Cardiac septum (tissue), 1 donor: Measurements from ENCODE around the gene ANO10. TPM values are rescaled to one million over a fixed set of nuclear protein-coding genes. Genes with fewer than 3 reads are reported as not detected.
"Not testable (repeated sequence)": the region's sequence is repeated elsewhere in the genome, so short reads cannot be mapped to it uniquely, and the experiment has no call there.

Experiments used
- DNase-seq: peaks from one replicate; pipeline ENCODE4 v3.0.0-alpha.2; 2020; ENCODE audit warnings: low spot score
- intact Hi-C: fragments of 100-400 bp; cut with DNase I; formaldehyde crosslinking; loops from one replicate; pipeline ENCODE4 v1.14.0; 2022
- total RNA-seq: library from RNA; stranded (reverse); fragmentation: NEBNext Ultra II Directional; extraction: Animal tissue kit (Norgen Biotek cat#: 25700); gene quantifications from one replicate; pipeline ENCODE4 v1.2.1, GENCODE V29; 2021
- donor health status: DM: no; HTN: no; CAD: no.

Gene ANO10
- total RNA-seq, 1 donor from 2014 or later, result 15.3 TPM

GRCh38 chr3:43629741-43630140 is 7.9 kb upstream of the ANO10 start:
- intact Hi-C loops, result no loop called here
- DNase-seq, result no peak

DNA sequence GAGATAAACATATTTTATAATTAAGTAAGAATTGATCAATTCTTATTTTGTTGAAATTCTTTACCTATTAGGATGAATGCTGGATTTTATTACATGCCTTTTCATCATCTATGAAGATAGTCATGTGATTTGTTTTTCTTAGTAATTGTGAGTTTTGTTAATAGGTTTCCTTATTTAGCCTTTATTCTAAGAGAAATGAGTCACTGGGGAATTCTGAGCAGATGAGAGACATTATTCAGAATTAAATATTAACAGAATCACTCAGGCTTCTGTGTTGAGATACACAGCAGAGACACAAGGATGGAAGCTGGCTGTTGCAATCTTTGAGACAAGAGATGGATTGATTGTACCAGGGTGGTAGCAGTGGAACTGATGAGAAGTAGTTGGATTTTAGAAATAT is 7.4 kb upstream of the ANO10 start:
- intact Hi-C loops, result no loop called here

DNA sequence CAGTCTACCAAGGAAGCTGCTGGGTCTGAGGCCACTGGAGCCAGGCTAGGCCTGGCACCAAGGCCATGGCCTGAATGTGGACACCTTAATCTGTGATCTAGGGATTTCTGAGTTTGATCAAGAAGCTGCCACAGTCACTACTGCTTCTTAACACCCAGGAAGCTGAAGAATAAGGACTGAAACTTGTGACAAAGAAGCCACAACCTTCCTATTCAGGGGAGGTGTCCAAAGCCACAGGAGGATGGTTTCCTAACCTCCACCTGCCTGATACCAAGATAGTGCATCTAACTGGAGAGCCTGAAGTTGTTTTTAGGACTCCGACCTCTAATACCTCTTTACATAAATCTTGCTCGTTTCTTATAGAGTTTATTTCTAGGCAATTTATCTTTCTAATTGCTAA is 5.5 kb upstream of the ANO10 start:
- intact Hi-C loops, result no loop called here

More for the DNA sequence above, 7.4 kb upstream of the ANO10 start:
- no peak for DNase-seq

DNA sequence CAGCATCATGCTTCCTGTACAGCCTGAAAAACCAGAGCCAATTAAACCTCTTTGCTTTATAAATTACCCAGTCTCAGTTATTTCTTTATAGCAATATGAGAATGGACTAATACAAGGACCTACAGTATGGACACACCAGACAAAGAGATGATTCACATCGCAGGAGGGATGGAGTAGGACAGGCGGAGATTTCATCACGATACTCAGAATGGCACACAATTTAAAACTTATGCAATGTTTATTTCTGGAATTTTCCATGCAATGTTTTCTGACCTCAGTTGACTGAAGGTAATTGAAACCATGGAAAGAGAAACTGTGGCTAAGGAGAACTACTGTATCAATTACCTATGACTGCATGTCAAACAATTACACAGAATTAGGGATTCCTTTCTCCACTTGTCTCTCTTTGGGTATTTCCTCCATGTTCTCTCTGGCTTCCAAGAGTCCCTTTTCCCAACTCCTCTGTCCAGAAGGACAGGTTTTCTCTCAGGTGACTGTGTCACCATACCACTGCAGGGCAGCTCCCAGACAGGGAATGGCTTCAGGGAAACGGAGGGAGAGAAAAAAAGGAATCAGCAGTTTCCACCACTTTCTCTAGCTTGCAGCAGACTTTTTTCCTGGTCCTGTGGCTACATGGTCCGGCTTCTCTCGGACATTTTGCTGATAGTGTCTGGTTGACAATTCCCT is 3.0 kb upstream of the ANO10 start:
- DNase-seq, result no peak
- intact Hi-C loops, result loop anchor here (5.0 kb wide), 1 partner anchor 143 kb away; no protein-coding TSS in a partner anchor

More for the DNA sequence above, 5.5 kb upstream of the ANO10 start:
- DNase-seq, result no peak

DNA sequence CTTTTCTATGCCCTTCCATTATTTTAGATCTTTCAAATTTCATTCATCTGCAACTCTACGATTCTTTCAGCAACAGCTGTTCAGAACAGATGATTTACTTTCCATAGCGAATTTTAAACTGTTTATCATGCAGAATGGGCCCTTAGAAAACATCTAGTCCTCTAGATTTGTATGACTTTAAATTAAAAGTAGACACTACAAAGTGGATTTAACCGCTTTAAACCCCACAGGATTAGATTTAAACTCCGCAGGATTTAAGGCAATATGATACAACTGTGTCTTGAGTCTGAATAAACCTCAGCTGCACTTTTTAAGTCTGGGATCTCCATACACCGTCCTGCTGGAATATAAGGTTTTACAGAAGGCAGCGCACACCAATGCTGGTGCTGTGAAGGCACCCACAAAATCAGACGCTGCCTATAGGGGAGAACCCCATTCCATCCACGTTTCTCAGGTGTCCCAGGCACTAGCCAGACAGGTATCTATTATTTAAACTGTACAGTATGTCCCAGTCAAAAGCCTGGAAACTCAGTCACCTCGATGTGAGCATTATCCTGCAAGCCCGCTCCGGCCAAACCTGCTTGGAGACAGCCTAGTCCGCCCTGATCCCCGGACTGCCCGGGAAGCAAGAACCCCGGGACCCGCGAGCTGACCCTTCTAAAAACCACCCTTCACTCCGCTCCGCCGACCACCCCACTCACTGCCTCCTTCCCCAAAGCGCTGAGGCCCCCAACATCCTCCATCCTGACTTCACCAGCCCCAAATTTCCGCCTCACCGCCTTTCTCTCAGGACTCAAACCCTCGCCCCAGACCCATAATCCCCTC is 768 bp downstream of the ANO10 start:
- no peak for DNase-seq
- intact Hi-C loops, result loop anchor here (5.0 kb wide), 1 partner anchor 146 kb away; no protein-coding TSS in a partner anchor

DNA sequence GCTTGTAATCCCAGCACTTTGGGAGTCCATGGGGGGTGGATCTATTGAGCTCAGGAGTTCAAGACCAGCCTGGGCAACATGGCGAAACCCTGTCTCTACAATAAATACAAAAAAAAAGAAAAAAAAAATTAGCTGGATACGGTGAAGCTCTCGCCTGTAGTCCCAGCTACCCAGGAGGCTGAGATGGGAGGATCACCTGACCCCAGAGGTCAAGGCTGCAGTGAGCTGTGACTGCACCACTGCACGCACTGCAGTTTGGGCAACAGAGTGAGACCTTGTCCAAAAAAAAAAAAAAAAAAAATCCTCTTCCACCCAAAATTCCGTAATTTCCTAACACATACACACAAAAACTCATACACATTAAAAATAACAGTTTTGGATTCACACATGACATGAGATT is 2.2 kb downstream of the ANO10 start:
- DNase-seq, result no peak
- intact Hi-C loops, result no loop called here

GRCh38 chr3:43618142-43618541 is 3.7 kb downstream of the ANO10 start:
- no peak for DNase-seq
- intact Hi-C loops, result no loop called here

GRCh38 chr3:43616034-43616433 is 5.8 kb downstream of the ANO10 start:
- intact Hi-C loops, result no loop called here
- DNase-seq, result no peak

DNA sequence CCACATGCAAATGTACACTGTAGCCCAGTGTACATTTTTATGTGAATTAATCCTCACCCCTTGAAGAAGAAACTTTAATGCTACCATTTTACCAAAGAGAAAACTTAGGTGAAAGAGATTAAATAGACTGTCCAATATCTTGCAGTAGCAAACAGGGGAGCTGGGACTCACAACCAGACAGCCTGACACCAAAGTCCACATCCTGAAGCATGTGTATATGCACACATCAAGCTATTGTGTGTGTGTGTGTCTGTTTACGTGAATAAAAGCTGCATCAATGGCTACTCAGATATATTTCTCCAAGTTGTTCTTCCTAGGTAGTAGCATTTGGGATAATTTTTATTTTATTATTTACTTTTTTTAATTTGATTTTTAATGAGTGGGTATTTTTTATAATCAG is 6.7 kb downstream of the ANO10 start:
- DNase-seq, result no peak
- intact Hi-C loops, result no loop called here

DNA sequence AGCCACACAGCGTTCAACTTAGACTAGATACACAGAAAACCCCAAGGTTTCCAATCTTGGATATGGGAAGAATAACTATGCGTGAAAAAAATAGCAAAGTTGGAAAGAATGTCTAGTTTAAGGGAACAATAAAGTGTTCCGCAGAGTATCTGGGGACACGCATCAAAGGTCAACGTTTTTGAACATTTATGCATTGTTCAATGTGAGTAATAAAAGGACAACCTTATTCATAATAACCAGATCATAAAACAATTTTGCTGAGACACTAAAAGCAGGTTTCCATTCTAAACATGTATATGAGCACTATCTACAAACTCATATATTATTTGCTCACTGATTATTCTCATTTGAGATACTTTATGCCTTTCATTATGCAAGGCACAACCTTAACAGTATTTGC is 7.8 kb downstream of the ANO10 start:
- DNase-seq, result no peak
- intact Hi-C loops, result no loop called here

DNA sequence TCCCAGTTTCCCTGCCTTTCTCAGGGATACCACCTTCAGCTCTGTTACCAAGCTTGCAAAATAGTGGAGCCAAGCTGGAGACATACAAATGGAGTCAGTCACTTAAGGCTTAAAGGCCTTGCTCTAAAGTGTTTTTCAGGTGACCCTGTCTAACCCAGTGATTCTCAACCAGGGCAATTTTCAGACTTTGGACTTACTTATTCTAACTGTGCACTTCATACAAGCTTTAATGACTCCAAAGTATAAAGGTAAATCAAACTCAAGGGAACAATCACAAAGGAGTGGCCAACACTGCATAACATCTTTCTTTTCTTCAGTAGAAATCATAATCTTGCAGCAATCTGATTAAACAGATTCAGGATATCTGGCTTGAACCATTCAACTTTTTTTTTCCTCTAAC is 9.4 kb downstream of the ANO10 start:
- intact Hi-C loops, result no loop called here
- no peak for DNase-seq

GRCh38 chr3:43609406-43609805 is 12.4 kb downstream of the ANO10 start:
- intact Hi-C loops, result no loop called here
- DNase-seq, result no peak

DNA sequence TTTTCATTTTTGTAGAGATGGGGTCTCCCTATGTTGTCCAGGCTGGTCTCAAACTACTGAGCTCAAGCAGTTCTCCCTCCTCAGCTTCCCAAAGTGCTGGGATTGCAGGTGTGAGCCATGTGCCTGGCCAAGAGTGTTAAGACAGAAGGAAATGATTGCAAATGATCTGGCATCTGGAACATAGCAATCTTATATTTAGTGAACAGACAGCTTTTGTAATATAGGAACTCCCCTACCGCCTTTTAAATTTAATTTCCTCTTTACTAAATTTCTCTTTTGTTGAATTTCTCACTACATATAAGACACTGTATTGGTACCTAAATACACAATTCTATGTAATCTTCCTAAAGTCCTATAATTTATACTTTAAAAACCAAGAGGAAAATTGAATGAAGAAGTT is 13.1 kb downstream of the ANO10 start:
- intact Hi-C loops, result no loop called here
- no peak for DNase-seq

DNA sequence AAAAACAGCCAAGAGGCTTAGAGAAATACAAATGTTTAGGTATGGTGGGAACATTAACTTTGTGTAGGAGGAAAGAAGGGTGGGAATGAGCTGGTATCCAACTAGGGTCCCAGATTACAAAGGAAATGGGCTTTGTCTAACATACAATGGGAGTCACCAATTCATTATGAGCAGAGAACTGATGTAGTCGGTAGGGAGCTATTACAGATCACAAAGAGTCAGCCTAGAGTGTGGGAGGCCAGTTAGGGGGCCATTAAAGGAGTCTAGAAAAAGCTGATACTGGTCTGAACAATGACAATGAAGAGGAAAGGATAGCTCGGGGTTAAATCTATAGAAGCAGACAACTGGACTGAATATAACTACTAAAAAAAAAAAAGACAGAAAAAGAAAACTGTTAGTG is 15.5 kb downstream of the ANO10 start:
- no peak for DNase-seq
- intact Hi-C loops, result no loop called here

DNA sequence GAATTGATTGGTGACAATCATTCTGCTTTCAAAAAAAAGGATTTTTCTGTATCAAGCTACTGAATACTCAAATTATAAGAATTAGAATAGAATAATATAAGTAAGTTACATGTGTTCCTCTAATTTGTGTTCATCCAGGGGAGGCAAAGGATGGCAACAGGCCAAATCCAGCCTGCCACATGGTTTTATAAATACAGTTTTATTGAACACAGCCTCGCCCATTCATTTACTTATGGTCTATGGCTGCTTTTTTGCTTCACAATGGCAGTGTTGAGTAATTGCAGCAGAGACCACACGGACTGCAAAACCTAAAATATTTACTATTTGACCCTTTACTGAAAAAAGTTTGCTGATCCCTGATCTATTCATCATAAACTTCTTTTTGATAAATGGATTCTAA is 21.9 kb downstream of the ANO10 start:
- intact Hi-C loops, DNase-seq: not testable (repeated sequence)

DNA sequence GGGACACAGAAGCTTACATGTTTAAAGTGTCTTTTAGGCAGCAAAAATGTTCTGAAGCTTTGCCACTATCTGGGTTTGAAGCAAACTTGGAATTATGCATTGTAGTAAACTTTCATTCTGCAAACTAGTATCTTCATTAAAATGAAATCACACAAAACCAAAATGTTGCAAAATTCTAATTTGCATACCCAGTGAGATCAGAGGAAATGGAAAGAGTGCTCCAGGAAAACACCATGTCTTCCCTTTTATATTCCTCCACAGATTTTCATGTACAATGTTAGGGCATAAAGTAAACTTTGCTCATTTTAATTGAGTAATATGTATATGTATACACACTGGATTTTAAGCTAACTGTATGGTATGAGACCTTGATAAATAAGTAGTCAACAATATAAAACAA is 23.9 kb downstream of the ANO10 start:
- intact Hi-C loops, result no loop called here
- no peak for DNase-seq

DNA sequence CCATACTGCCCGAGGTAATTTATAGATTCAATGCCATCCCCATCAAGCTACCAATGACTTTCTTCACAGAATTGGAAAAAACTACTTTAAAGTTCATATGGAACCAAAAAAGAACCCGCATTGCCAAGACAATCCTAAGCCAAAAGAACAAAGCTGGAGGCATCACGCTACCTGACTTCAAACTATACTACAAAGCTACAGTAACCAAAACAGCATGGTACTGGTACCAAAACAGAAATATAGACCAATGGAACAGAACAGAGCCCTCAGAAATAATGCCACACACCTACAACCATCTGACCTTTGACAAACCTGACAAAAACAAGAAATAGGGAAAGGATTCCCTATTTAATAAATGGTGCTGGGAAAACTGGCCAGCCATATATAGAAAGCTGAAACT is 25.6 kb downstream of the ANO10 start:
- DNase-seq, intact Hi-C loops: not testable (repeated sequence)

DNA sequence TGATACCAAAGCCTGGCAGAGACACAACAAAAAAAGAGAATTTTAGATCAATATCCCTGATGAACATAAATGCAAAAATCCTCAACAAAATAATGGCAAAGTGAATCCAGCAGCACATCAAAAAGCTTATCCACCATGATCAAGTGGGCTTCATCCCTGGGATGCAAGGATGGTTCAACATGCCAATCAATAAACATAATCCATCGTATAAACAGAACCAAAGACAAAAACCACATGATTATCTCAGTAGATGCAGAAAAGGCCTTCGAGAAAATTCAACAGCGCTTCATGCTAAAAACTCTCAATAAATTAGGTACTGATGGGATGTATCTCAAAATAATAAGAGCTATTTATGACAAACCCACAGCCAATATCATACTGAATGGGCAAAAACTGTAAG is 26.5 kb downstream of the ANO10 start:
- intact Hi-C loops, result not testable (repeated sequence)

GRCh38 chr3:43593588-43593987 is 28.2 kb downstream of the ANO10 start:
- intact Hi-C loops, result not testable (repeated sequence)

More for the DNA sequence above, 26.5 kb downstream of the ANO10 start:
- not testable (repeated sequence) for DNase-seq

DNA sequence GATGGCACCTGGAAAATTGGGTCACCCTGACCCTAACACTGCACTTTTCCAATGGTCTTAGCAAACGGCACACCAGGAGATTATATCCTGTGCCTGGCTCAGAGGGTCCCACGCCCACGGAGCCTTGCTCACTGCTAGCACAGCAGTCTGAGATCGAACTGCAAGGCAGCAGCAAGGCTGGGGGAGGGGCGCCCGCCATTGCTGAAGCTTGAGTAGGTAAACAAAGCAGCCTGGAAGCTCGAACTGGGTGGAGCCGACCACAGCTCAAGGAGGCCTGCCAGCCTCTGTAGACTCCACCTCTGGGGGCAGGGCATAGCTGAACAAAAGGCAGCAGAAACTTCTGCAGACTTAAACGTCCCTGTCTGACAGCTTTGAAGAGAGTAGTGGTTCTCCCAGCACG is 29.9 kb downstream of the ANO10 start:
- intact Hi-C loops, DNase-seq: not testable (repeated sequence)

More at GRCh38 chr3:43593588-43593987, 28.2 kb downstream of the ANO10 start:
- DNase-seq, result not testable (repeated sequence)

- DNase-seq, result no peak
- intact Hi-C loops, result no loop called here
These were observed 34.5 kb downstream of the ANO10 start for GRCh38 chr3:43587303-43587702.
